Superior temporal gyrus (tissue), 1 donor: ENCODE results near the gene GBA2.

ENCODE experiments used
- DNase-seq: peaks from one replicate; pipeline ENCODE4 v3.0.0-alpha.2; 2016; ENCODE audit errors: extremely low spot score

The GBA2 gene

GRCh38 chr9:35766997-35767396 is 18.0 kb upstream of the GBA2 start:
- no peak for DNase-seq

- no peak for DNase-seq
These were observed 14.8 kb upstream of the GBA2 start for GRCh38 chr9:35763803-35764202.

GRCh38 chr9:35763181-35763580 is 14.2 kb upstream of the GBA2 start:
- no peak for DNase-seq

GRCh38 chr9:35760651-35761050 is 11.6 kb upstream of the GBA2 start:
- peak; percentile 16 for DNase-seq

- DNase-seq: no peak
These were observed 10.8 kb upstream of the GBA2 start for GRCh38 chr9:35759795-35760194.

GRCh38 chr9:35758475-35759050 is 9.5 kb upstream of the GBA2 start:
- DNase-seq: peak; percentile 33

- no peak for DNase-seq
These were observed 8.9 kb upstream of the GBA2 start for GRCh38 chr9:35757892-35758275.

GRCh38 chr9:35757226-35757891 is 8.3 kb upstream of the GBA2 start:
- DNase-seq: peak; percentile 35

- peak; percentile 58 for DNase-seq
These were observed 7.5 kb upstream of the GBA2 start for GRCh38 chr9:35756275-35757225.

- no peak for DNase-seq
These were observed 6.0 kb upstream of the GBA2 start for GRCh38 chr9:35755071-35755470.

- DNase-seq: no peak
These were observed 5.2 kb upstream of the GBA2 start, which contains the start of gene MSMP for GRCh38 chr9:35754264-35754663. Gene MSMP, minus strand, starts transcription at chr9:35754276. Its CDS starts 147 bp downstream, at chr9:35754129.

- no peak for DNase-seq
These were observed 4.4 kb upstream of the GBA2 start for GRCh38 chr9:35753466-35753865.

- no peak for DNase-seq
These were observed 1.2 kb upstream of the GBA2 start for GRCh38 chr9:35750256-35750531.

GRCh38 chr9:35749515-35750255 is 657 bp upstream of the GBA2 start:
- DNase-seq: no peak

- no peak for DNase-seq
These were observed 678 bp downstream of the GBA2 start for GRCh38 chr9:35748242-35748857.

GRCh38 chr9:35746583-35746982 is 2.4 kb downstream of the GBA2 start:
- DNase-seq: no peak

- no peak for DNase-seq
These were observed 3.5 kb downstream of the GBA2 start for GRCh38 chr9:35745569-35745968.

GRCh38 chr9:35743880-35744518 is 5.0 kb downstream of the GBA2 start:
- no peak for DNase-seq

- no peak for DNase-seq
These were observed 5.6 kb downstream of the GBA2 start for GRCh38 chr9:35743452-35743851.

- DNase-seq: no peak
These were observed 7.3 kb downstream of the GBA2 start for GRCh38 chr9:35741740-35742139.

GRCh38 chr9:35740243-35740642 is 8.8 kb downstream of the GBA2 start:
- no peak for DNase-seq
